Measurements from ENCODE around the gene BEAN1.

BEAN1 gene

DNA sequence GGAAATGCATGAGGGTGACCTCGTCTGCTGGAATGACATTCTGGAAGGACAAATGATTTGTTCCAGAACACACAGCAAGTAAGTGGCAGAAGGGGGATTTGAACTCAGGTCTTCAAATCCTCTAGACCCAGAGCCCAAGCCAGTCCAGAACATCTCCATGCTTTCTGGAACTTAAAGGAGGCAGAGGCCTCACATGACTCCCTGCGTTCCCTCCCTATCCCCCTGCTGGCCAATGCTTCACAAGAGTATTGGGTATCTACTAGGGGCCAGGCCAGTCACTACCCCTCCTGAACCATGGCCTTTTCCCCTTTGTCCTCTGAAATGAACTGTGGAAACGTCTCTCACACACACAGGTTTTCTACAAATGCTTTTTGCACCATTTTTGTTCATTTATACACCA is 7.6 kb upstream of the BEAN1 start:
- no peak for DNase-seq (ENCODE audit: low spot score)

DNA sequence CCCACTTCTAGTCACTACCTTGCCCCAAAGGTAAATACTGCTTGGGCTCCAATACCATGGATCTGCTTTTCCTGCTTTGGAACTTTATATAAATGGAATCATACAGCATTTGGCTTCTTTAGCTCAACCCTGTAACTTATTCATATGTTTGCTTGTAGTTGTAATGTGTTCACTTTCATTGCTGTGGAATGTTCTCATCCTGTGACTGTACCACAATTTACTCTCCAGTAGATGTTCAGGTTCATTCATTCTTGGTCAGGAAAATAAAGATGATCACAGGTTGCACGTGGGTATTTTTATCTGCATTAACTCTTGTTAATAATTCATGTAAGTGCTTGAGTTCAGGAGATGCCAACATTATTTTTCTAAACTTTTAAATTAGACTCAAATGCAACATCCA is 6.7 kb upstream of the BEAN1 start:
- no peak for DNase-seq (ENCODE audit: low spot score)

DNA sequence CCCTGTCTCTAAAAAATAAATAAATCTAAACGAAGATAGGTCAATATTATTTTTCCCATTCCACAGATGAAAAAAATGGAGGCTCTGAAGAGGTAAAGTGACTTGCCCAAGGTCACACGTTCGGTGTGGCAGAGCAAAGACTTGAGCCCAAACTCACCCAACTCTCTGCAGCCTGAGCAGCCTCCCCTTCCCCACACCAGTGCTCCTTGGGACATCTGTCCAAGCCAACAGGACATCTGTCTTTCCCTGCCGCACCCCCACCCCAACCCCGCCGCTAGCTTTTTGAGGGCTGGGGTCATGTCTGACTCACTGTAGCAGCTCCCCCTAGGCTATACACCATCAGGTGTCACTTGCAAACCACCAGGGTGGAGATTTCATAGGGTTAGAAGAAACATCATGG is 5.2 kb upstream of the BEAN1 start:
- DNase-seq (ENCODE audit: low spot score), result no peak

DNA sequence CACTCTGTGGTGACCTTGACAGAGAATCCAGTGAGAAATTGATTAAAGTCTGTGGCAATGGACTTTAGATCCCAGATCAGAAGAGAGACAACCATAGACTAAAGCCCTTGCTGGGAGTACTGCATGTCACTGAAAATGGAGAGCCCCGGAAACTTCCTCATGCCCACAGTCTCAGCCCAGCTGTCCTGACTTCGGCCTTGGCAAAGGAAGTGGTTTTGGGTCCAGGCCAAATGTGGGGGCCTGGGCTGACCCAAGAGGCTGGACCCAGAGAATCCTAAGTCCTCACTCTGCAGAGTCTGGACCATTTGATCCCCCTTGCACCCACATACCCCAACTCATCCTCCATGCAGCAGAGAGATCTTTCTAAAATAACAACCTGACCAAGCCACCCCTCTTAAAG is 4.7 kb upstream of the BEAN1 start:
- DNase-seq (ENCODE audit: low spot score), result no peak

DNA sequence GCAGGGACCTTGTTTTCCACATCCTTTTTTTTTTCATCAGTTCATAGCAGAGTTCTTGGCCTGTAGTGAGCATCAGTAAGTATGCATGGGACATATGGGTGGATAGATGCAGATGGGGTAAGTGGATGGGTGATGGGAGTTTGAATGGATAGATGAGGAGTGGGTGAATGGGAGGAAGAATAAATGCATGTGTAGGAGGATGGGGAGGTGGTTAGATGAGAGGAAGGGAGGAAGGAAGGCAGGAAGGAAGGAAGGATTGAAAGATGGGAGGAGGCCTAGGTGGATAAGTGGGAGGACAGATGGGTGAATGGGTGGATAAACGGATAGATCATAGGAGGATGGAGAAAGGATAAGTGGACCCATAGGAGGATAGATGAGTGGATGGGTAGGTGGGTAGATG is 3.9 kb upstream of the BEAN1 start:
- DNase-seq (ENCODE audit: low spot score), result no peak

DNA sequence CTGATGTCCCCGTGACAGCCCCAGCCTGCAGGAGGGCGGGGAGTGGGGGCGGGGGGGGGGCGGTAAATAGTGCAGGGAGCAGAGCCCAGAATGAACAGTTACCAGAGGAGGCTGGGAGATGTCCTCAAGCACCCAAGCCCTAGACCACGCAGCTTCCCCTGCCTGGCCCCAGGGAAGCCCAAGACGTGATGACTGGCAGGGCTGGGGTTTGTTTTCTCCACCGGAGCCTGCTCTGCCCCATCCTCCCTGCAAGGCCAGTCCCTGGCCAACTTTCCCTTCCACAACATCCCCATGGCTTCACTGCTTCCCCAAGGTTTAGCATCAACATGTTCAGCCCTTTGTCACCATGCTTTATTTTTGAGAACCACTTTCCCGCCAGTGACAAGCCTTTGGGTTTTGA is 1.4 kb upstream of the BEAN1 start:
- no peak for DNase-seq (ENCODE audit: low spot score)

DNA sequence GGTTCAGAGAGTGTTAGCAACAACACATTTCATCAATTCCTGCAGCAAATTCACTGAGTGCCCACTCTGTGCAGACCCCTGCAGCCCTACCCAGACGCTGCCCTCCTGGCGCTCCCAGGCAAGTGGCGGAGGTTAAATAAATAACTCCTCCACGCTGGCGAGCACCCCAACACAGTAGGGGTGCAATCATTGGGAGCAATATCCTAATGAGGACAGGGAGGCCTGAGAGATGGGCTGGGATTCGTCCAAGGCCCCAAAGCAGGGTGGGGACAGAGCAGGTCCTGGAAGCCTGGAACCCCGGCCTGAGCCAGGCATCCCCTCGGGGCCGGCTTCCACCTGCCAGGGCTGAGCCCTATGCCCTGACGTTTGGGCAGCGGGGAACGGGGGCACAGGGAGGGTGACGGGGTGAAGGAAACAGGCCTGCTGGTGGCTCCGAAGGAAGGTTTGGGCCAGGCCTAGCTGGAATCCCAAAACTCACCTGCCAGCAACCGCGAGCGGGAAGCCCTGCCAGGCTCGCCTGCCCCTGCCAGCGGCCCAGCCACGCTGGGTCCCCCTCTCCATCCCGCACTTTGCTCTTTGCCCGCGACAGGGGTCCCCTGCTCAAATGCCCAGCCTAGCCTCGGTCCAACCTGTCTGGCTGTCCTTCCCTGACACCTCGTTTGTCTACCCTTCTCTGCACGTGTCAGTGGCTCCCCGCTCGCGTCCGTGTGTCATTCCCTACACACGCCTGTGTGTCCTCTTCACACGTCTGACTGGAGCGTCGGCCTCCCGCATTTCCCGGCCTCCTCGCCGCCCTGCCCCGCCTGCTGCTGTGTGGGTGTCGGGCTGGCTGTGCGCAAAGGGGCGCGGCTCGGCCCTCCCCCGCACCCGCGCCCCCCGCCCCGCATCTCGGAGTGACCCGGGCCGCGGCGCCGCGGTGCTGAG is 721 bp upstream of the BEAN1 start:
- no peak for DNase-seq (ENCODE audit: low spot score)

DNA sequence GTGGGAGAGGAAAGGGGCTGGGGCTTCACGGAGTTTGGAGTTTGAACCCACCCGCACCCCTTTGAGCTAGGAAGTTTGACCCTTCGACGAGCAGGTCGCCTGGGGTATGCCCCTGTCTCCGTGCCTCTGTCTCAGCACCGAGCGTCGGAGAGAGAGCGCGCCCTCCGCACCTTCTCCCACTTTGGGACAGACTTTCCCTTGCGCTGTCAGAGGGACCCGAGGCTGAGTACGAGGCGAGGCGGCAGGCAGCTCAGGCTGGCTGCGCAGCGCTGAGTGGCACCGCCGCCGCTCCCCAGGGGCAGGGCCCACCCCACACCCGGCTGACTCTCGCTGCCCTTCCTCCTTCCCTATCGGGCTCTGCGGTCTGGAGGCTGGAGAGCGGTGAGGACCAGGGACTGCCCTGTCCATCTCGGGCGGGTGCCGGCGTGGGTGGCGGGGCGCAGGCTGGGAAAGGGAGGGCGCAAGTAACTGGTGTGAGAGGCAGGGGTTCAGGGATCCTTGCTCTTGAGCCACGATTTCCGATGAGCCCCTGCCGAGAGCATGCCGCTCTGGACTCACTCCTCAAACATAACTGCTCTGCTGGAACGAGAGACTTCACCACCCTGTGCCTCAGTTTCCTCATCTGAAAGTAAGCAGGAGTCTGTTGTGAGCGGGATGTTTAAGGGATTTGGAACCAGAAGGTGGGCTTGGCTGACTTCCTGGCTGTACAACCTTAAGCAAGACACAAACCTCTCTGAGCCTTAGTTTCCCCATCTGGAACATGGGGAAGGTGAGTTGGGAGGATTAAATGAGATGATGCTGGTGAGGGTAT is 981 bp downstream of the BEAN1 start:
- DNase-seq (ENCODE audit: low spot score), result peak; percentile 44

DNA sequence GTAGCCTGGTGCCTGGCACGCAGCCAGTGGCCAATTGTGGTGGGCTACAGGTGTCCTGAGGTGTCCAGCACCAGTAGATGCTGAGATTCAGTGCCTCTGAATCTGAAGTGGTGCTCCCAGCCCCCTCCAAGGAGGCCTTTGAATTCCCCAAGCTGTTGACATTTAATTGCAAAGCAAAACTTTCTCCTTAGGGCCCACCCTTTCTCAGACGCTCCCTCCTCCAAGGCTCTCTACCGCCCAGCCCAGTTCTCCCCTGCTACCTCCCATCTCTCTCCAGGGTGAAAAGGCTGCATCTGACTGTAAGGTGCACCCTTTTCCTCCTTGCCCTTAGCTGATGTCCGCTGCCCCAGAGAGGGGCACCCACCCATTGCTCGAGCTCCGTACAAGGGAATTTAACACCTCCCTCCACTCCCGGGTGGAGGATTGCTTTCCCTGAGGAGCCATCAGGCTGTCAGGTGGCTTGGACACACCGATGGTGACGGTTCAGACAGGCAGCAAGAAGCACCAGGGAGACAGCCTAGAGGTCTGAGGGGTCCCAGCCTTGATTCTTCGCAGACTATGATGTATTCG is 1.7 kb downstream of the BEAN1 start:
- no peak for DNase-seq (ENCODE audit: low spot score)

DNA sequence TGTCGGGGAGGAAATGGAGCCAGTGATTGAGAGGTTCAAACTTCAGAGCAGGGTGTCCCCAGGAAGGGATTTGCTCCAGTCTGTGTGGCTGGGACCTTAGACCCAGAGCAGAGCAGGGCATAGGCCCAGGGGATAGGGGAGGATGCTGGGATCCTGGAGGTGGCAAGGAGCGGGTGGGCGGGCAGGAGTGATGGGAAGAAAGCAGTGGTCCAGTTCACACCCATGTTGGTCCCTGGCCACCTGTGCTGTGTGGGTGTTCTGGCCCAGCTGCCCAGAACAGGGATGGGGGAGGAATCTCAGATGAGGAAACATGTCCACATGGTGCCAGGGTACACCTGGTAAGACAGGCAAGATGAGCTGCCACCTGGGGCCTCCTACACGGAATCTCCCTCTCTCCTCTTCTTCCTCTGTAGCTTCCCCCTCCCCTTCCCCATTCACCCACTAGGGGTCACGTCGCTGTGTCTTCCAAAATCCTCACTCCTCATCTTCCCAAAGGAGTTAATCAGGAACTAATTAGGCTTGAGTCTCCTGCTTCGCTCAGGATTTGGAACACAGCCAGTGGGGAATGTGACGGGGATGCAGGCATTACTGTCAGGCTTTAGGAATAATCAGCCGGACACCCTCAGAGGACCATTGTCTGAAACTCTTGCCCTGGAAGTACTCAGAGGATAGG is 2.3 kb downstream of the BEAN1 start:
- DNase-seq (ENCODE audit: low spot score), result no peak

DNA sequence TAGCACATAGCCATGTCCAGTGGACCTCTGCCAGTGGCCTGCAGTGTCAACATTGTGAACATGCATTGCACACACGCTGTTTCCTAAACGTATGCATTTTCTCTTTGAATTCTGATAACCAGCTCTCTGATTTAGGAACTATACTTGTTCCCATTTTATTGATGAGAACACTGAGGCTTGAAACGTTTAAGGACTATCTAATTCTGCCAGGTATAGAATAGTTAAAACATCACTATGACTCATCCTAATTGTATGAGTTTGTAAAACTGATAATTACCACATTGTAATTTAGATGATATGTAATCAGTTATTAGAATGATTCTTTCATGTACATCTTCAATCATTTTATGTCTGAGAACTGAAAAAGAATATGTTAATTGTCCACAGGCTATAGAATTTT is 3.1 kb downstream of the BEAN1 start:
- DNase-seq (ENCODE audit: low spot score), result no peak

DNA sequence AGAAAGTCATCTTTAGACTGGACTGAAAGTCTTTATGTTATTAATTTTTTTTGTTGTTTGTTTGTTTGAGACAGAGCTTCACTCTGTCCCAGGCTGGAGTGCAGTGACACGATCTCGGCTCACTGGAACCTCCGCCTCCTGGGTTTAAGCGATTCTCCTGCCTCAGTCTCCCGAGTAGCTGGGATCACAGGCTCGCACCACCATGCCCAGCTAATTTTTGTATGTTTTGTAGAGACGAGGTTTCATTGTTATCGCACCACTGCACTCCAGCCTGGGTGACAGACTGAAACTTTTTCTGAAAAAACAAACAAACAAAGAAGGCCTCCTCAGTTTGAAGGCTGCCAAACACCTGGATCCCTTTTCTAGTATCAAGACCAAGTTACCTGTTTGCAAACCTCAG is 4.7 kb downstream of the BEAN1 start:
- DNase-seq (ENCODE audit: low spot score), result no peak

DNA sequence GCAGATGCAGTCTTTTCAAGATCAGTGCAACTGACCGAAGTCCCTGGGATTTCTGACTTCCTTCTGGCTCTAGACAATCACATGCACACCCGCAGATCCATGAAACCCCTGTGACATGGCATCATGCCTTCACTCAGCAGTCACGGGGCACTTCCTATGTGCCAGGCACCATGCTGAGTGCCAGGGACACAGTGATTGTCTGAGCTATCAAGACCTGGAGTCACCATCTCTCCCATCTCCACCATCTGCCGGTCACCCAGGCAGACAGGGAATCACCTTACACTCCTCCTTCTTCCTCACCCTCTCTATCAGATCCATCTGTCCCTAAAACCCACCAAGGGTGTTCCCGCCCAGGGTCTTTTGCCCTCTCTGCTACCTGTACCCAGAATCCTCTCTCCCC is 5.3 kb downstream of the BEAN1 start:
- no peak for DNase-seq (ENCODE audit: low spot score)

DNA sequence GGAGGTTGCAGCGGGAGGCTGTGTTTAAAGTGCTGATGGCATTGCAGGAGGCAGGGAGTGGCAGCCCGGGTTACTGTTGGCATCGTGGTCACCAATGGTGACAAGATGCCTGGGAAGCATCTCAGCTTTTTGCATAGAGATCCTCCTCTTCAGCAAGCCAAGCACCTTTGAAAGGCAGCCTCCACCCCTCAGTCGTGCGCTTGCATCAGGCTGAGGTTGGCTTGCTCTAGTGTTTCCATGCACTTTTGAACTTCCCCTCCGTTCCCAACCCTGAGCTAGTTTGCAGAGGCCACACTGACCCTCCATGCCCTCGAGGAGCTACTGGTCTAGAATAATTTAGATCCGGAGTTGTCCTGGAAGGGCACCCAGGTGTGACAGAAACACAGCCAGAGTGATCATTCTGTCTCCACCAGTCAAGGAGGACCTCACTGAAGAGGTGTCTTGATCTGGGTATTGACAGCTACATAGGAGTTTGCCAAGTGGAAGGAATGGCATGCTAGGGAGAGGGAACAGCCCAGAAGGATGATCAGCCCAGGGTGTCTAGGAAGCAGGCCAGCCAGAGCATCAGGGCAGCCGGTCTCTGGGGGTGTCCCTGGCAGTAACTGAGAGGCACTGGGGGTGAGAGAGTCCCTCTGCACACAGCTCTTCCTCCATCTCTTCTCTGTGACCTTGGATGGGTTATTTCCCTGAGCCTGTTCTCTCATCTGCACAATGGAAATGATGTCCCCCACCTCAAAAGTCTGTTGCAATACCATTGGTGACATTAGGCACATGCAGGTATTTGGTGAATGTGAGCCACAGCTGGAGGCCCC is 7.7 kb downstream of the BEAN1 start:
- DNase-seq (ENCODE audit: low spot score), result no peak

DNA sequence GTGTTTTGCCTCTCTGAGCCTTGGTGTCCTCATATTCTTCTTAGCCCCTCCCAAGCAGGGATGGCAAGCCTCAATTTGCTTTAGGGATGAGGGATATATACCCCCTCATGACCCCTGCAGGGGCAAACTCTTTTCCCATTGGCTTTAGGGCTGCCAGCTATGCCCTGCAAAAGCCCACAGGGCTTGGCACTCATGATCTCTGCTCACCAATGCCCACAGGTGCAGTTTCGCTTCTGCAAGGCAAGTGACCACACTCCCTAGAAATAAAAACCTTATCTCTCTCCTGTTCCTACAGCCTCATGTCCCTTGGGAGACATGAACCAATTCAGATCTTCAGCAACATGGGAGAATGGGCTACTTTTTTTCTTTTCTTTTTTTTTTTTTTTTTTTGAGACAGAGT is 8.8 kb downstream of the BEAN1 start:
- DNase-seq (ENCODE audit: low spot score), result no peak

DNA sequence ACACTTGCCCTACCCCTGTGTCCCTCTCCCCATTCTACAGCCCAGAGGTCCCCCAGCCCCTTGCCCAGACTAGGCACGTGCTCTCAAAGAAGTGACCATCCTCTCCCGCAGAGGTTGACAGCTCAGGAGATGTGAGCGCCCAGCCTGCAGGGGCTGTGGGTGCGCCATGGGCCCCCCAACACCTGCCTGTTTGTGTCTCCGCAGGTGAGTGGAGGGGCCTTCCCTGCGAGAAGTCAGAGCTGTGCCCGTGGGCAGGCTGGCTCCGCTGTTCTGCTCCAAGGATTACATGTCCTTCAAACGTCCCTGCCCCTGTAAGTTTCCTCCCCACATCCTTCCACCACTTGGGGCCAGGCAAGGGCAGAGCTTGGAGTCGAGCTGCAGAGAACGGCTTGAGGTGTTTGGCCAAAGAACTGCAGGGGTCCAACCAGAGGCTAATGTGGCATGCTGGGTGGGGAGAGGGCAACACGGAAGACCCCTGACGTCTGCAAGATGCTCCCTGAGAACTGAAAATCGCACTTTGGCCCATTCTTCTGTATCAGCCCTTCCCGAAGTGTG is 10.4 kb downstream of the BEAN1 start:
- DNase-seq (ENCODE audit: low spot score), result no peak

DNA sequence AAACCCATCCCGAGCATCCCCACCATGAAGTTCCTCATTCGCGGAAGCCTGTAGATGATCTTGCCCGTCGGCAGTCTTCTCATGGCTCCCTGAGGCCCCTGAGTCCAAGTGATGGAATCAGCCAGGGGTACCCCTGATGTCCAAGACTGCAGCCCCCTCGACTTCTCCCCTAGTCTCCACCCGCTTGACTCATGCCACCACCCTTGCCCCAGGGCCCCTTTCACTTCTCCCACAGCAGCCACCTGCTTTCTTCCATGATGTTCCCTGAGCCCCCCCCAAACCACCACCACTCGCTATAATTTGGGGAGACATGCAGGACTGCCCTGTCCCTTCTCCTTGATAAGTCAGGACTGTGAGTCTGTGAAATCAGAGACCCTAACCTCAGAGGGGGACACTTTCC is 11.4 kb downstream of the BEAN1 start:
- no peak for DNase-seq (ENCODE audit: low spot score)

DNA sequence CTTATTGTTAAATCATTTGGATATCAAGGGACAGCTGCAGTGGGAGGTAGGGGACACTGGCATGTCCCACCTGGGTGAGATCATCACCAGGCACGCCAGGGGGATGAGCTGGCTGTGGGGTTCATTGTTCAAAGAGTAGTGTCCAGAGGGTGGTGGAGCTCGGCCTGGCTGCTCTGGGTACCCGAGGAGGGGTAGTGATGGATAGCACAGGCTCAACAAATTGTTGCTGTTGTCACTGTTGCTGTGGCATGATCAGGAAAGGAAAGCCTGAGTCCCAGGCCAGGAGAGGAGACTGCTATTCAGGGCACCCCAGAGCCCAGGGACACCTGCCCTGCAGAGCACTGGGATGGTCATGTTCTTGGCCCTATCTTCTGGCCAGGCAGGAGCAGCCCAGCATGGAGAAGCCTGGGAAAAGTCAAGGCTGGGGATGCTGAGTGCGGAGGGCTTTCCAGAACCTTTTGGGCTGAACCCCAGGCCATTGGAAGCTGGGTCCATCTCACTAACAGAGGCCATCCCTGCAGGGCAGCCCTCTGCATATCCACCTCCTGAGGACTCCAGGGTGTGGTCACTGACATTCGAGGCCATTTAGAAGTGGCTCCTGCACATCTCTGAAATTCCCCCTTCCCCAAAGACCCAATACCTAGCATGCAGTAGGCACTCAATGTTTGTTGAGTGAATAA is 12.1 kb downstream of the BEAN1 start:
- DNase-seq (ENCODE audit: low spot score), result no peak

DNA sequence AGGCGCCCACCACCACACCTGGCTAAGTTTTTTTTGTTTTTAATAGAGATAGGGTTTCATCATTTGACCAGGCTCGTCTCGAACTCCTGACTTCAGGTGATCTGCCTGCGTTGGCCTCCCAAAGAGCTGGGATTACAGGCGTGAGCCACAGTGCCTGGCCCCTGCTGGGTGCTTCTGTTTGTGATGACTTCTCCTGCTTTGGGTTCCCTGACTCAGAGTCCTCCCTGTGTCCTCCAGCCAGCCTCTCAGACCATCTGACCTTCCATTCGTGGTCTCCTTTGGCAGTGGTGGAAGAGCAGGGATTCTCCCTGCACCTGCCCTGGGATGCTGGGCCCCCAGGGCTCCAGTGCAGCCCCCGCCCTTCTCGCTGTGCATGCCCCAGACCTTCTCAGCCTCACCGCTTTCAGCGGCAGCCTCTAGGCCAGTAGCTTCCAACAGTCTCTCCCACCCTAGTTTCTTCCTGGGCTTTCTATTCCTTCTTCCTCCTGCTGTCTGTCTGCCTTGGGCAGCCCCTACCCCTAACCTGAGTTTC is 13.2 kb downstream of the BEAN1 start:
- DNase-seq (ENCODE audit: low spot score), result no peak

DNA sequence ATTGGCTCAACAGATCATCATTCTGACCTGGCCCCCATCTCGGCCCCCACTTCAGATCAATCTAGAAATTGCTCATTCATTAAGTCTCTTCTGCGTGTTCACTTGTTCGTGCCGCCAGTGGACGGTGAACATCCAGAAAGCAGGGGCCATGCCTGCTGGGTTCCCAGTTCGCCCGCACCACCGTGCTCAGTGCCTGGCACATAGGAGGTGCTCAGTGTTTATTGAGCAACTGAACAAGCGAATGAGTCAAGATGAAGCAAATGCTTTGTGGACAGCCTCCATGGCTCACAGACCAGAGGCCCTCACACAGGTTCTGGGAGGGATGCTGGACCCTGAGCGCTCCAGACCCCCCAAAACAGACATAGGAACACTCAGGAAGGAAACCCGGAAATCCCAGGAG is 13.9 kb downstream of the BEAN1 start:
- DNase-seq (ENCODE audit: low spot score), result no peak

All from GM03348 (cell line).